DMS79 (cell line): Measurements from ENCODE around the gene KAZN.

ENCODE experiments used
- DNase-seq: peaks from one replicate; lab custom pipeline; 2025; lab: John Stamatoyannopoulos, UW

KAZN gene

GRCh38 chr1:14937288-14937949 is 338.9 kb downstream of the KAZN start:
- peak; percentile 76 for DNase-seq

- DNase-seq: no peak
Measured at GRCh38 chr1:14939527-14940284, 341.2 kb downstream of the KAZN start.

DNA sequence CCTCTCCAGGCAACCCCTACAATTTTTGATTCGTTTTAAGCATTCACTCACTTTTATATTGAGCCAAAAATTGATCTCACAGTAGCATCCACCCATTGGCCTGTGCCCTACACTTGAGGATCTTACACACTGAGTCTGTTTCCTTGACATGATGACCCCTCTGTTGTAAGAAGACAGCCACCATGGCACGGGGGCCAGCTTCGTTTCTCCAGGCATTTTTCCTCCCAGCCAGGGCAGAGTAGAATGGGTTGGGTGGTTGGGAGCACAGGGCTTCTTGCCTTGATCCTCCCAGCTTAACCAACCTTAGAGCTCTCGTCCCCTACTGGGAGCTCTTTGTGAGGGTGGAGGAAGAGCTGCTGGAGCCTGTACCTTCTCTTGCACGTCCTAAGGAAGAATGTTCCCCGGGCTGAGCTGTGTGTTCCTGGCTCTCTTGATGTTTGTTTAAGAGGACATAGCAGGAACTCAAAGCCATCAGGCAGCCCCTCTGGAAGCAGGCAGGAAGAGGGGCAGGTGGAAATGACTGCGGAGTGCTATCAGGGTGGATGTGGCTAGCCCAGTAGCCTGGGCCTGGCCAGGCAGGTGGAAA is 341.9 kb downstream of the KAZN start:
- no peak for DNase-seq

- peak; percentile 76 for DNase-seq
Measured at GRCh38 chr1:14941864-14942263, 343.4 kb downstream of the KAZN start.

DNA sequence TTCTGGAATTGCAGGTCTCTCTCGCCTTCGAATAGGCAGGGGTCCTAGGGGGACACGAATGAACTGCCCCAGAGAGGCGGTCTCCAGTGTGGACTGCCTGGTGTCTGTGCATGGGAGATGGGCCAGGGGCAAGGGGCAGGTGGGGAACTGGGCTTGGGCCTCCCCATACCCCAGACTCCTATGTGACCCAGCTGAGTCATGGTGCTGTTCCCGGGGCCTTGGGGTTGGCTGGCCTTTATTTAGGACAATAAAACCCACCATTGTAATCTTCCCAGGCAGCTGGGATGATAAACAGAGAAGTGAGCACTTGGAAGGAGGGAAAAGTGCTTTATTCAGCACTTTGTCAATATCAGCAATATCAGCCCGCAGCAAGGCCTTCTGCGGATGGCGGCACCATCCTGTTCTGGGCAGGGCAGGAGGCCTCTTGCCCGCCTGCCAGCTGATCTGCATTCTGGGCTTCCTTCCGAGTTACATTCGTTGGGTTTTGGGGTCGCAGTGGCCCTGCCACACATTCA is 346.0 kb downstream of the KAZN start:
- no peak for DNase-seq

- no peak for DNase-seq
Measured at GRCh38 chr1:14945132-14946010, 346.9 kb downstream of the KAZN start.

DNA sequence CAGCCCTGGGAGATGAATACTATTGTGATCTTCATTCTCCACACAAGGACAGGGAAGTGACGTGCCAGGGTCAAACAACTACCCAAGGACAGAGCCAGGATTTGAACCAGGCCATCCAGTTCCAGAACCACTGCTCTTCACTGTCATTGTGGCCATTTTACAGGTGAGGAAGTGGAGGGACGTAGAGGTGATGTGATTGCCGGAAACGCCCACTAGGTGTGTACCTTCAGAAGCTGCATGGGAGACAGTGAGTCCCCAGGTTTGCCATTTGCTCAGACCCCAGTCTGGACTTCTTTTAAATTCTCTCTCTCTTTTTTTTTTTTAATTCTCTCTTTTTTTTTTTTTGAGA is 347.5 kb downstream of the KAZN start:
- no peak for DNase-seq

DNA sequence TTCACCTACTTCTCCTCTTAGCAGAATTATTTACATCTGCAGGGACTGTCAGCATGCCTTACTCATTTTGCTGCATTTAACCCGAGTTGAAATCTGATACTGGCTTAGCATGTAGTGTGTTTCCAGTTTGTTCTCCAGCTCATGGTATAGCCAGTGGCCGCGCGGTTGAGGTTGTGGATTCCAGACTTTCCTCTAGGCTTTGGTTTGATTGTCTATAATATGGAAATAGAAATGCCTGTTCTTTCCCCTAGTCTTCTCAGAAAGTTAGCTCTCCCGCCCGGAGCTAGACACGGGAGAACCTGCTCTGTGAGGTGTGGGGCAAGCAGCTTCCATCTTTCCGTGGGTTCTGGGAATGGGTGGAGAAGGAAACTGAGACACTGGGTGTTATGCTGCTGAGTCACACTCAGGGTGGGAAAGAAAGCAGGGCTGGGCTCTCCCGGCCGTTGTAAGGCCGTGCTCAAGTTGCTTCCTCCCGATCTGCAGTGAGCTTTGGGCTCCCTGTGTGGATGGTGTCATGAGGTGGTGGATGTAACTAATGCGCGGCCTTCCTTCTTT is 348.3 kb downstream of the KAZN start:
- no peak for DNase-seq

GRCh38 chr1:14947421-14947820 is 348.9 kb downstream of the KAZN start:
- no peak for DNase-seq

DNA sequence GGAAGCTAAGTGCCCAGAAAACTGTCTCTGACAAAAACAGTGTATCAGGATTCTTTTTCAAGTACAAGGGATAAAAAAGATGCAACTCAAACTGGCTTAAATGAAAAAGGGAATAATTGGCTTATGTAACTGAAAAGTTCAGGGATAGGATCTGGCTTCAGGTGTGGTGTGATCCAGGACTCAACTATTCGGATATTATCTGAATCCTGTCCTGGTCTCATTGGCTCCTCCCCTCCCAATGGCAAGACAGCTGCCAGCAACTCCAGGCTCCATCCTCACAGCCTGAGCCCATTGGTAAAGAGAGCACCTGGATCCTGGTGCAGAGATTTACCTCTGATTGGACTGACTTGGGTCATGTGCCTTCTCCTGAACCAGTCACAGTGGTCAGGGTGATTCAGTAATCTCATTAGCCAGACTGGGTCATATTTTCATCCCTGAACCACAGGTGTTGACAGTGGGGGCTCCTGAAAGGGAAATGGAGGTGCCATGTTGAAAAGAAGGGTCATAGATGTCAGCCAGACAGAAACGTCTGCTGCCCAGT is 349.7 kb downstream of the KAZN start:
- no peak for DNase-seq

GRCh38 chr1:14949270-14949835 is 350.9 kb downstream of the KAZN start:
- no peak for DNase-seq

DNA sequence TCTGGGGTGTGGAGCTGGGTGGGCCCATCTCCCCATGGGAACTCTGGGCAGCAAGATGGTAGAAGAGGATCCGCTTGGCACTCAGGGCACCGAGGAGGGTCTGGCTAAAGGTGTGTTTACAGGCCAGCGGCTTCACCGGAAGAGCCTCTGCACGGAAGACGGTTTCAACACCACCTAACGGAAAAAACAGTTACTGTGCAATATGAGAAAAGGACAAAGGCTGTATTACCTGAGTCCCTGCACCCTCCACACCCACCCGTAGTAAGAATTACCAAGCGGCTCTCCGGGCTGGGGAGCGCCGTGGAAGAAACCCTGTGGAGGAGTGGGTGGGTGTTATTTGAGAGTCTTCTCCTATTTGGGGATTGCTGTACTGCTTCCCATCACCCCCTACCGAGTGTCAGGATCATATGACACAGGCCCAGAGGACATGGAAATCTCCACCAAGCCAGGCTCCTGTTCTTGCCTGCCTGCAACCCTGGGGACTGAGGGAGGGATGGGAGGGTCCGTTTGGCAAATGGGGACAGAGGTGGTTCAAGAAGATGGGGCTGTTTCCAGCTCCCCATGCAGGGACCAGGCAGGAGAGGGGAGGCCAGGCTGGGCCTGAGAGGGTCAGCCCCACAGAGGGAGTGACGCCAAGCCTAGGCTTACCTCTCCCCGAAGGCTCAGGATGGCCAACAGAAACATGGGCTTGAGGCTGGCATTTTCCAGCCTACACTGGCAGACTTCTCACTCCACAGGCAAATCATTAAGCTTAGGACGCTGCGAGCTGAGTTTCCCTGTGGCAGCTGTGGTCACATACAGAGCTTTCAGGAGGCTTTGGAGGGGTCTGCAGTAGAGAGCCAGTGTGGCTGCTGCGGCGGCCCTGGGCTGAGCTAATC is 351.6 kb downstream of the KAZN start:
- no peak for DNase-seq

DNA sequence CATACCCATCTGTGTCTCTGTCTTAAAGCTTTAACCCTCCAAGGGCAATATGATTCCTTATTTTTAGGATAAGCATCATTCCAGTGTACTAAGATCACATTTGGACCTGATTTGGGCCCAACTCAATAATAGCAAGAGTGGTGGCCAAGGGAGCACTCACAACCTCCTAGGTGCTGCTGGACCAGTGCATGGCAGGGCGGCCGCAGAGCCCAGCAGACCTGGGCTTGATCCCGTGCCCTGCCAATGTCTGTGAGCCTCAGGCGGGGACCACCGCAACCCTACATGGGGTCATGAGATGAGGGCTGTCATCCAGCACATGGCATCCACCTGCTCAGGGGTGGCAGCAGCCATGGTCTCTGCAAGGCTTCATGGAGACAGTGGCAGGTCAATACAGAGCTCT is 353.3 kb downstream of the KAZN start:
- DNase-seq: no peak

- no peak for DNase-seq
Measured at GRCh38 chr1:14952626-14953314, 354.3 kb downstream of the KAZN start.

DNA sequence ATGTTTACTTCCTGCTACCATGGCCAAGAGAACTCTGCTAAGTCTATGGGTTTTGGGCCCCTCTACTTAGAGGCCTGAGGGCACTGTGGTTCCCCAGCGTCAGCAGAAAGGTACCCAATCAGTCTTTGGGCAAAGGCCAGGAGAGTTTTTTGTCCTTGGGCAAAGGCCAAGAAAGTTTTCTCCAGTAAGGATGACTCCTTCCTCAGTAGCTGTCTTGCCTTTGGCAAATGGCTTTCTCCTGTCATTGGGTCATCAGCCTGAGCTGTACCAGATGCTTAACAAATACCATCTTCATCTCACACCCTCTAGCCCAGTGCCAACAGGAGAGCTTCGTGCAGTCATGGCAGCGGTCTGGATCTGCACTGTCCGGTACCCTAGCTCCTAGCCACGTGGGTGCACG is 355.7 kb downstream of the KAZN start:
- DNase-seq: no peak

DNA sequence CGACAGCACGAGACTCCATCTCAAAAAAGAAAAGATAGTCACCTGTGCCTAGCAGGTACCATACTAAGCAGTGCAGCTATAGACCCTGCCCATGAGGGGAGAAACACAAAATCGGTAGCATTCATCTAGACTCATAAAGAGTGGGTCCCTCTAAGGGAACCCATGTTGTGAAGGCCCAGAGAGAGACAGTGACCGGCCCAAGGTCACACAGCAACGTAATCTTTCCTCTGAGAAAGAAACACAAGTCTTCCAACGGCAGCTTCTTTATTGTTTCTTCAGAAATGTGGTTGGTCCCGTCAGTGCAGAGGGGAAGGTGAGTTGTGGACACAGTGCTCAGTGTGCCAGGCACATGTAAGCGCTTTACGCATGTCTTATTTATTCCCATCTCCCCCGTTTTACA is 356.4 kb downstream of the KAZN start:
- no peak for DNase-seq

DNA sequence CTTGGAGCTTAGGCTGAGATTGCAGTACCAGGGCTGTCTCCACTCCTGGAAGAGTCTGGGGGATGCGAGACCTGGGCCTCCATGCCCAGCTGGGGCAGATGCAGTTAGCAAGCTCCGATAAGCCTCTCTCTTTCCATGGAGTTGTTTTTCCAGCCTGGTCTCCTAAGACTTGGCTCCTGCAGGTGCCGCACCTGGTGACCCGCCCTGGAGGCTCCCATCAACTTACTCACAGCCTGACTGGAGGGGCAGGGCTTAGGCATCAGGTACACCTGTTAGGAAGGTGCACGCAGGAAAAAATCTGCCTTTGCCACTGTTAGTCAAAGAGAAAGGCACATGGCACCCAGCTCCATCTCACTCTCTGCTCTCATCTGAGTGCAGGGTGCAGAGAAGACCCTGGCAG is 356.9 kb downstream of the KAZN start:
- no peak for DNase-seq

DNA sequence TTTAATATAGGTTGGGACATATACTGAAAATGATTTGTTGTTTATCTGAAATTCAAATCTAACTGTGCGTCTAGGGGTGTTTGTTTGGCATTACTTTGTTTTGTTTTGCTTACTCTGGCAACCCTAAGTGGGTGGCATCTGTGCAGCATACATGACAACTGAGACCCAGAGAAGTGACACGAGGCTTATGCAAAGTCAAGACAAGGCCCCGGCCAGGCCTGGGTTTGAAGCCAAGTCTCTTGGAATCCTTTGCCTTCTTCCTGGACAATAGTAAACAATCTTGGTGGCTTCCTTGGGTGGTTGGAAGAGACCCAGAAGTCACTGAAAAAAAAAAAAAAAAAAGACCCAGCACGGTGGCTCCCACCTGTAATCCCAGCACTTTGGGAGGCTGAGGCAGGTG is 357.5 kb downstream of the KAZN start:
- DNase-seq: no peak

GRCh38 chr1:14956579-14957195 is 358.2 kb downstream of the KAZN start:
- DNase-seq: peak; percentile 38
